ENCODE measurements around the gene CRIM1.

Gene CRIM1

DNA sequence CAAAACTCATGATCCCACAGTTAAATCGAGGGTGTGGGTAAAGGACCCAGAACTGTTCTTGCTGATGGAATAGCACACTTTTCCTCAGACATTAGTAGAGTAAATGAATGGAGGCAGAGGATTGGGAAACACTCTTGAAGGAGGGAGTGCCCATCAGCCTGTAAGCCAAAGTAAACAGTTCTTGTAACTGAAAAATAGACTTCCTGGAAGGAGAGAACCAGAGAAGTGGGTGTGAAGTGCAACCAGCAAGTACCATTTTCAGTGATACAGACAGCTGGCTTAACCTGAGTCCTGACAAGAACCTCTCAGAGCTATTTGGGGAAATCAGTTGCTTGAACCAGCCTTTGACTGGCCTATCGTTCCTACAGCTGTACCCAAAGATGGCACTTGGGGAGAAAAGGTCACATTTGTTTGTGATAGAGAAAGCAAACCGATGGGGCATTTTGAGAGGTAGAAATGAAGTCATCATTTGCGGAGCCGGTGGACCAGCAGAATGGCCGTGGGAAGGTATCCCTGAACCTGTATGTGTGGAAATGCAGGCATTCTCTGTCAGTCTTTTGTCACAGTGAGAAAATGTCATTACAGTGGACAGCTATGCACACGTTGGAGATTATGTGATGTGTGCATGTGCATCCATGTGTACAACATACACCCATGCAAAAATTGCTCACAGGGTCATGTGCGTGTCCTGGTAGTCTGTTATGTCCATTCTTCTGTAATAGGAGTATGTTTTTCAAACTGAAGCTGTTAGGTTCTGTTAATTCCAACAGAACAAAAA is 17.8 kb downstream of the CRIM1 start:
- DNase-seq (ENCODE audit: low spot score), result peak; percentile 57

DNA sequence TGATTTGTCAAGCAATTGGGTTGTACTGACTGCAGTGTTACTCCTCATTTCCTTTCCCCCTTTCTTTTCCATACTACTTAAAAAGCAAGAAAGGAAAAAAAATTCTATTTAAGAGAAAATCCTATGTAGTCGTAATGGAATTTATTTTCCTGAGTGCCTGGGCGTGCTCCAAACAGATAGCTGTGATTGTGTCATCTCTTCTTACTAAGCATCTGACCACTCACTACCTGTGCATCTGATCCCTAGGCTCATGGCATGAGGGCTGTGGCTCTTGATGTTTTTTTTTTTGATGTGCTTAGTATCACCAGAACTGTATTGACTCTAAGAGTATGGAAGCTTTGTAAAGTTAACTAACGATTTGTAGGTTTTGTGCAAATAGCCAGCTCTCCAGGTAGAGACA is 19.0 kb downstream of the CRIM1 start:
- DNase-seq (ENCODE audit: low spot score), result no peak

DNA sequence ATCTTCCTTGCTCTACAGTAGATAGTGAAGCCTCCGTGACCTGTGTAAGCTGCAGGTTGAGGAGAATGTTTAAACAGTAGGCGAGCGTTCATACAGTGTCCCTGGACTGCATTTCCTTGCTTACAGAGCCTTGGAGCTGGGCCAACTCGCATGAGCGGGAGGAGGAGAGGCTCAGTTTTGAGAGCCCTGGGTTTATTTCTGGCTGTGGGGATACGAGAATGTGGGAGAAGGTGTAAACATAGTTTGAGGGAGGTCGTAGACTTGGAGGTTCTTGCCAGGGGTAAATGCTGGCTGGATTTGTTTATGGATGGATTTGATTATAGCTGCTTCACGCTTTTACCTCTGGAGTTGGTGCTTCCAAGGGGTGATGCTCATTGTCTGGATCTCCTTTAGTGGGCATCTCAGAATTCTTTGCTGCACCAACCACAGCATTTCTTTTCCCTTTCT is 20.8 kb downstream of the CRIM1 start:
- no peak for DNase-seq (ENCODE audit: low spot score)

DNA sequence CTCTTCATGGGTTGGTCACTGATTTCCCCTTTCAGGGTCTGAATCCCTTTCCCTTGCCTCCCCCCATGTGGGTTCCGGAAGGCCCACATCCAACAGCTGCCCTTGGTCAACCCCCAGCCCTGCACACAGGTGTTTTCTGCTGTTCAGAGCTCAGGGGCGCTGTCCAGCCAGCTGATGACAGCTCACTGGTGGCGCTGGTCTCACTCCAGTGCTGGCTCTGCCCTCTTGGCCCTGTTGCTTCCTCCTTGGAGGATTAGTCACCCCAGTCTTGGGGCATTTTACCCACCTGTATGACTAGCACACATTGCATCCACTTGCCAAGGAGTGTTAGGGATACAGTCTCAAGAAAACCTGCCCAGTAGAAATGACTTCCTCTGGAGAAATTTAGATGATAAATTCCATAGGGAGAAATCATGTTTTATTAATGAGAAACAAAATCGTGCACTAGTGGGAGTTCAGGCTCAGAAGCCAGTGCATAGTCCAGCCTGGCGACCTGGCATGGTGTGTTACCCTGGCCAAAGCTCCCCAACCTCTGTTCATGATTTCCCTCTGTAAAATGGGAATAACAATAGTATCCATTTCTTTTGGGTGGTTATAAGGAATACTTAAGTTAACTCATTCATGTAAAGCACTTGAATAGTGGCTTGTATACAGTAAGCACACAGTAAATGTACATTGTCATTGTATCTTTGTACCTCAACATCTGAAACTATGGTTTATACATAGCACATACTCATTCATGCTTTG is 21.6 kb downstream of the CRIM1 start:
- no peak for DNase-seq (ENCODE audit: low spot score)

DNA sequence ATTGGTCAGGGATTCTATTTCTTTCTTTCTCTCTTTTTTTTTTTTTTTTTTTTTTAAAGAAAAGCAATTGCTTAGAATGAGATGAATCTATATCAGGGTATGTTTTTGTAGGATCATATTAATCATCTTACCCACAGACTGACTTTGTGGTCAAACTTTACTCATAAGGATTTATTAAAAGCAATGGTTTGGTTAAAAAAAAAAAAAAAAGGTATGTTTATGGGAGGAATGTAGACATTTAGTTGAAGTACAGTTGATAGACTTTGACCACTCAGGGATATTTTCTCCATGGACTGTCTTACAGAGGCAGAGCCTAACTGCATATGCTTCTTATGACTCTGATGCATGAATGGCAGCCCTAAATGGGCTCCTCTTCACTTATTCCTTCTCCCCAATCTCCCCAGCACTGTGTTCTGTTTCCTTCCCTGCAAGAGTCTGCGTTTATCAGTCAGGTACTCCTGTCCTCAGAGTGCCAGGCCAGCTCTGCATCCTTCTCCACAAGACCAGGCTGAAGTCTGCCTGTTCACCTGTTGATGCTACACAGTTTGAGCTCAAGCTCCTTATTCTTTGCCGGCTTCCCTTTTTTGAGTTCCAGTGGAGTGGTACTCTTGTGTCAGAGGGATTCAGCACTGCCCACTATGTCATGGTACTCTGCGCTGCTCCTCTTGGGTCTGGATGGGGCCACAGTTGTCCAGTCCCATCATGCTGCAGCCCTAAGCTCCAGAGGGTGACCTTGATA is 24.3 kb downstream of the CRIM1 start:
- DNase-seq (ENCODE audit: low spot score), result no peak

GRCh38 chr2:36380624-36381481 is 25.3 kb downstream of the CRIM1 start:
- DNase-seq (ENCODE audit: low spot score), result no peak

DNA sequence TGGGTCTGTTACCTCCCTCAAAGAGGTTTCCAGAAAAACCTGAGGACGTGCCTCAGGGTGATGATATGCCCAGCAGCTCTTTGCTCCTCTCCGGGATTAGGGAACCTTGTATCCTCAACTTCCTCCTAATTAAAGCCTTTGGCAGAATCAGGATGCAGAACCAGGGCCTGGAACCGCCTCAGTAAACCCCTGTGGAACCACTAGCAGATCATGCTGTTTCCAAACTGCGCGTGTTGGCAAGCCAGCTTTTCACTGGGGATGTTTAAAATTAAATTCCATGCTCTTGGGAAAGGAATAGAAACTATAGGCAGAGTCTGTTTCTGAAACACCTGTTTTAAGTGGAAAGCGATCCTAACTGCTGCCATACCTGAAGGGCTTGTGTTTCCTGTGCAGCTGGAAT is 26.4 kb downstream of the CRIM1 start:
- DNase-seq (ENCODE audit: low spot score), result no peak

DNA sequence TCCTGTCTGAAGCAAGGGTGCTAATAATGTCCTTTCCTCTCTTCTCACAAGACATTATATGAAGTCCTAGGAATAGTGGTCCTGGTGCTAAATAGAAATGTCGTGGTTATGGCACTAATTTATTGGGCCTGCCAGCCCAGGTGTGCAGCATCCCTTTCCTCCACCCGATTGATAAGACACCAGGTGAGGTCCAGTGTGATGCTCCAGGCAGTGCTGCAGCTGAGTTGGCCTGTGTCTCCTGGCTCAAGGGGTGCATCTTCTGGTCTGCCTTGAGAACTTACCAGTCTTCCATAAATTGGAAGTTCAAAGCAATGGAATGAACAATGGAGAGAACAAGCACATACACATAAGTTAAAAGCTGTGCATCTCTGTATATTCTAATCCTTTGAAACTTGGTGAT is 26.9 kb downstream of the CRIM1 start:
- no peak for DNase-seq (ENCODE audit: low spot score)

- no peak for DNase-seq (ENCODE audit: low spot score)
Measured at GRCh38 chr2:36383726-36384125, 28.1 kb downstream of the CRIM1 start.

- DNase-seq (ENCODE audit: low spot score), result no peak
Measured at GRCh38 chr2:36384454-36384853, 28.9 kb downstream of the CRIM1 start.

- no peak for DNase-seq (ENCODE audit: low spot score)
Measured at GRCh38 chr2:36385603-36386002, 30.0 kb downstream of the CRIM1 start.

GRCh38 chr2:36387258-36387916 is 31.8 kb downstream of the CRIM1 start:
- DNase-seq (ENCODE audit: low spot score), result no peak

DNA sequence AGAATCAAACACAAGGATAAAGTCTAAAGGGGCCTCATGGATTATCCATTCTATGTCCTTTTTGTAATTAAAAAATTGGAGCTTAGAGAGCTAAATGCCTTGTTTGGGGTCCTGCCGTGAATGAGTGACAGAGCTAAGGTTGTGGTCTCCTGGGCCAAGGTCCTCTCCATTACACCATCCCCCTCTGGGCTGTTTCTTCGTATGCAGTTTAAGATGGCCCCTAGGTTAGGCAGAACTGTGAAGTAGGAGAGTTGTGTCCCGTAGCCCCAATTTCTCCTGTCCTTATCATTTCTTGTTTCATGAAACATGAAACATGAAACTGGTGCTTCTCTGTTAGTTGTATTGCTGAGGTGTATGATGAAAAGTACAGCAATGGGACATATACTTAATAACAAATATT is 32.9 kb downstream of the CRIM1 start:
- no peak for DNase-seq (ENCODE audit: low spot score)

GRCh38 chr2:36389091-36389564 is 33.5 kb downstream of the CRIM1 start:
- DNase-seq (ENCODE audit: low spot score), result no peak

- no peak for DNase-seq (ENCODE audit: low spot score)
Measured at GRCh38 chr2:36389577-36389976, 34.0 kb downstream of the CRIM1 start.

DNA sequence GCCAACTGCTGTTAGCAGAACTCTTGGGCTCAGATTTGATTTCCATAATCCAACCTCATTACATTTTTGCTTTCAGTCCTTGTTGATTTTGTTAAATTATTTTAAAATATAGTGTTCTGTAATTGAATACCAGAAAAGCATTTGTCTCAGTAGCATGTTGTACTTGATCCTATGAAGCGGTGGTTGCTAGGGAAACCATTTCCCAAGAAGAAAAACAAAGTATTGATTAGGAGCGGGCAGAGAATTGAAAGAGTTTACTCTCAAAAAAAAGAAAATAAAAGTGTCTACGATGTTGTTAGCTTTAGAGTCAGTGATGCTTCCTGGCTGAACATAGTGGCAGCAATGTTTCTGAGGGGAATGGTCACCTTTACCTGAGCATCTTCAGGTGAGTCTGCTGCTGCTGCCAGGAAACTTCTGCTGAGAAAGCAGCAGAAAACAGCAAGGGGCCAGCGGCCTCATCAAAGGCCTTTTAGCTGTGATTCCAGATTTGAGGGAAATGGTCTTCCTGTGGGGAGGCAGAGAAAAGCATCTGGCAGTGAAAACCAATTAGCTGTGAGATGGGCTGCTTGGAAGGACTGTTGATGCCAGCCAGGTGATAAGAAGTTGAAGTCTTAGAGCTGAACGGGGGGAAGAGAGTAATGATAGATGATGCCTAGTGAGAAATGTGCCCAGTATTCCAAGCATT is 37.1 kb downstream of the CRIM1 start:
- DNase-seq (ENCODE audit: low spot score), result no peak

GRCh38 chr2:36393738-36394256 is 38.2 kb downstream of the CRIM1 start:
- DNase-seq (ENCODE audit: low spot score), result no peak

GRCh38 chr2:36394804-36395203 is 39.2 kb downstream of the CRIM1 start:
- DNase-seq (ENCODE audit: low spot score), result no peak

- no peak for DNase-seq (ENCODE audit: low spot score)
Measured at GRCh38 chr2:36395866-36396265, 40.3 kb downstream of the CRIM1 start.

DNA sequence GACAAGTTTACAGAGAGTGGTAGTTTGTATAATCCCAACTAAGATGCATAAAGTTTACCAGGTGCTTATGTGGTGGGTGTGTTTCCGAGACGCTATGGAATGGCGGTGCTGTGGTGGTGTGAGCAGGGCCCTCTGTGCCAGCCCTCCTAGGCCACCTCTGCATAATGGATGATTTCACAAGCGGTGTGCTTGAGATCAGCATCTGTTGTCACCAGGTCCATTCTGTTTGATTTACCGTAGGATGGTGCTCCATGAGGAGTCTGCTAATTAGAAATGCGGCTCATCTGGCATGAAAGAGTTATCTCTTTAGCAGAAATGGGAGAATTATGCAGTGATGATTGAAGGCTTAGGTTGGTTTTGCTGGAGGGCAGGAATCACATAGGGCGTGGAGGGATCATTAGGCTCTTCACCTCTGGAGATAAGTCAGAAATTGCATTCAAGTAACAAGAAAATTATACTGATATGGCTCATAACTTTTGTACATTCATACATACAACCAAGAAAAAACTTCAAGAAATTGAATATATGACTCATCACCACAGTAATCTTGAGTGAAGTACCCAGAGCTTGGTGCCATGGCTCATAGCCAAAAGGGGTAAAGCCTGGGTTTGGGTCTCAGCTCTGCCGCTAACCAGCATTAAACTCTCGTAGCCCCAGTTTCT is 41.4 kb downstream of the CRIM1 start:
- DNase-seq (ENCODE audit: low spot score), result no peak
